SK-N-MC (cell line): ENCODE results near the gene MFSD2B.

ENCODE experiments used
- EZH2 ChIP-seq: fragments of 200-600 bp; sonication (generic); IDR thresholded peaks from one replicate; pipeline ENCODE4 v1.6.1; 2017; ENCODE audit warnings: antibody characterized with exemption
- POLR2AphosphoS5 ChIP-seq: IDR thresholded peaks from 2 replicates; pipeline ENCODE4 v1.6.1; 2012; ENCODE audit warnings: mild to moderate bottlenecking, low read depth, low read length, borderline replicate concordance

- TF ChIP-seq EZH2 (no peak), POLR2AphosphoS5 (no peak)
Observed at GRCh38 chr2:24016376-24016761, 6.5 kb downstream of the MFSD2B start.
